Activated T-helper 1 cell treated with Interleukin-2 at 50 U/mL for 16 hours (primary cell): Measurements from ENCODE around the gene ATP2C1.
A peak's percentile ranks its signal among the peaks of the same experiment; 100 is the strongest.
"Not testable (repeated sequence)": the region's sequence is repeated elsewhere in the genome, so short reads cannot be mapped to it uniquely, and the experiment has no call there.

Experiments
- DNase-seq: peaks from one replicate; pipeline ENCODE4 v3.0.0-alpha.2; 2020; ENCODE audit warnings: low read depth

ATP2C1 gene, protein sequence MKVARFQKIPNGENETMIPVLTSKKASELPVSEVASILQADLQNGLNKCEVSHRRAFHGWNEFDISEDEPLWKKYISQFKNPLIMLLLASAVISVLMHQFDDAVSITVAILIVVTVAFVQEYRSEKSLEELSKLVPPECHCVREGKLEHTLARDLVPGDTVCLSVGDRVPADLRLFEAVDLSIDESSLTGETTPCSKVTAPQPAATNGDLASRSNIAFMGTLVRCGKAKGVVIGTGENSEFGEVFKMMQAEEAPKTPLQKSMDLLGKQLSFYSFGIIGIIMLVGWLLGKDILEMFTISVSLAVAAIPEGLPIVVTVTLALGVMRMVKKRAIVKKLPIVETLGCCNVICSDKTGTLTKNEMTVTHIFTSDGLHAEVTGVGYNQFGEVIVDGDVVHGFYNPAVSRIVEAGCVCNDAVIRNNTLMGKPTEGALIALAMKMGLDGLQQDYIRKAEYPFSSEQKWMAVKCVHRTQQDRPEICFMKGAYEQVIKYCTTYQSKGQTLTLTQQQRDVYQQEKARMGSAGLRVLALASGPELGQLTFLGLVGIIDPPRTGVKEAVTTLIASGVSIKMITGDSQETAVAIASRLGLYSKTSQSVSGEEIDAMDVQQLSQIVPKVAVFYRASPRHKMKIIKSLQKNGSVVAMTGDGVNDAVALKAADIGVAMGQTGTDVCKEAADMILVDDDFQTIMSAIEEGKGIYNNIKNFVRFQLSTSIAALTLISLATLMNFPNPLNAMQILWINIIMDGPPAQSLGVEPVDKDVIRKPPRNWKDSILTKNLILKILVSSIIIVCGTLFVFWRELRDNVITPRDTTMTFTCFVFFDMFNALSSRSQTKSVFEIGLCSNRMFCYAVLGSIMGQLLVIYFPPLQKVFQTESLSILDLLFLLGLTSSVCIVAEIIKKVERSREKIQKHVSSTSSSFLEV

GRCh38 chr3:130893376-130894129 is at the start of gene ATP2C1:
Gene ATP2C1 (plus strand): TSS chr3:130894084. CDS start chr3:130894770, 686 bp downstream.
- peak; percentile 85 for DNase-seq

DNA sequence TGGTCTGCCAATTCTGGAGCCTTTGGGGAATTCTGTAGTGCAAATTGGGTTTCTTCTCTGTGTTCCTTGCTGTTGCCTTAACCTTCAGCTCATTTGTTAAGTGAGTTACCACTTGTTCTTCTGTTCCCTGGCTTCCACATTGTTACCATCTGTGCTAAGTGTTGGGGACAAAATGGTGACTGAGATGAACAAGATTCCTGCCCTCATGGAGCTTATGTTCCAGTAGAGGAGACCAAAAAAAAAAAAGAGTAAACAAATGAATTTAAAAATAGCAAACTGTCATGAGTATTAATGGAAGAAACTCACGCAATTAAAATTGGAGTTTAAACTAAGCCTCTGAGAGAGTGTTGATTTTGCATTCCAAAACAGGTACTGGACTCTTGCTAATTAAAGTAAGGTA is 49.4 kb upstream of the ATP2C1 start:
- DNase-seq = no peak

GRCh38 chr3:130846181-130846580 is 47.7 kb upstream of the ATP2C1 start:
- DNase-seq = no peak

GRCh38 chr3:130849091-130849552 is 44.8 kb upstream of the ATP2C1 start:
- no peak for DNase-seq

GRCh38 chr3:130850044-130850797 is 43.7 kb upstream of the ATP2C1 start:
- no peak for DNase-seq

GRCh38 chr3:130850843-130851242 is 43.0 kb upstream of the ATP2C1 start:
- no peak for DNase-seq

DNA sequence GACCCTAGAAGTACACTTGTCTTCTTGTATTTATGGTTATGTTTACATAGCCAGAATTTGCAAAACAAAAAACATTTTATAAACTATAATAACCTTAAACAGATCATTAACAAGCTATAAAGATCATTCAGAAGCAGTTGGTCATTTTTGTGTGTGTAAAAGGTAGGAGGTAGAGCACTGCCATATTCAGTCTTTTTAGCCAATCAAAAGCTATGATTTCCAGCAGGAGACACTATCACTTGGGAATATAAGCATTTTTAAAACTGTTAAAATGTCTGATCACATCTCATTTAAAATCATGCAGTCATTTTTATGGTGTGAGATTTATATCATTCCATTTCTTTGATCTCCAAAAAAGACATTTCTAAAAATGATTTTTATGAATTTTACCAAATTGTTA is 42.6 kb upstream of the ATP2C1 start:
- DNase-seq = no peak

GRCh38 chr3:130853581-130853980 is 40.3 kb upstream of the ATP2C1 start:
- no peak for DNase-seq

DNA sequence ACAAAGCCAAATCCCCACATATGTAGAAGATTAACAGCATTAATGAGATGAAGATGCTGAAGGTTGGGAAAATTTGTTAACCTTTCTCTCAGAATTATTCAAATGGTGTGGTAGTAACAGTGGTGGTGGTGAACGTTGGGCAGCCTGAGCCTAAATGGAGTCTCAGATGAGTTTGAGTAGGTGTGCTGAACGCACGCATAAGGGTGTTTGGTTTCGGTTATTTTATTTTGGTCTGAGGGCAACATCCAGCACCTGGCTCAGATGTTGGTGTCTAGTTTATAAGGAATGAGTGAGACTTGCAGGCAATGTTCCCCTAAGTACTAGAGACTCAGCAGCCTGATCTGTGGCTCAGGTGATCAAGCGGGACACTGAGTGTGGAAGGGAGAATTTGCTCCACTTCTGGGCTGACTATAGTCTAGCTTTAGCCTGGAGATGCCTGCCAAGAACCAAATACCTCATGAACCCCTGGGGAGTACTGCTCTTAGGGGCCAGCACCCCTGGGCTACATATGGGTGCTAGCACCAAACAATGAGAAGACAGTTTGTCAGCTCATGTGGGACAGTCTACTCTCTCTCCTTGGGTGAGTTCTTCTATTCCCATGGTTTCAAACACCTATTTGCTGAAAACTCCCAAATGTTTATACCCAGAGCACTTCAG is 39.5 kb upstream of the ATP2C1 start:
- DNase-seq = no peak

DNA sequence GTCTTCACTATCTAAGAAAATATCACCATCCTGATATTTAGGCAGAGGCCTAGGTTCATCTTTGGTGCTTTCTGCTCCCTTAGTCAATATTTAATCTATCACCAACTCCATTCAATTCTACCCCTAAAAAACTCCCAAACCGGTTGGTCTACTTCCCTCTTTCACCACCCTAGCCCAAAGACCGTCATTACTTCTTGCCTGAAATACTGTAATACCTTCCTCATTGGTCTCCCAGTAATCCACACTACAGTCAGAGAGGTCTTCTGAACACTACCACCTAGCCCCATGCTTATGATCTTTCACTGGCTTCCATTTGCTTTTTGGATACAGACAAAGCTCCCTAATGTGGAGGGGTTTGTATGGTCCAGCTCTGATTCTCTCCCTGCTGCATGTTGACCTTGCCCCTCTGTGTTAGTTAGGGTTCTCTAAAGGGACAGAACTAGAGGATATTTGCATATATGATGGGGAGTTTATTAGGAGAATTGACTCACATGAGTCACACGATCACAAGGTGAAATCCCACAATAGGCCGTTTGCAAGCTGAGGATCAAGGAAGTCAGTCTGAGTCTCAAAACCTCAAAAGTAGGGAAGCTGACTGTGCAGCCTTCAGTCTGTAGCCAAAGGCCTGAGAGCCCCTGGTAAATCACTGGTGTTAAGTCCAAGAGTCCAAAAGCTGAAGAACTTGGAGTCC is 36.4 kb upstream of the ATP2C1 start:
- no peak for DNase-seq

DNA sequence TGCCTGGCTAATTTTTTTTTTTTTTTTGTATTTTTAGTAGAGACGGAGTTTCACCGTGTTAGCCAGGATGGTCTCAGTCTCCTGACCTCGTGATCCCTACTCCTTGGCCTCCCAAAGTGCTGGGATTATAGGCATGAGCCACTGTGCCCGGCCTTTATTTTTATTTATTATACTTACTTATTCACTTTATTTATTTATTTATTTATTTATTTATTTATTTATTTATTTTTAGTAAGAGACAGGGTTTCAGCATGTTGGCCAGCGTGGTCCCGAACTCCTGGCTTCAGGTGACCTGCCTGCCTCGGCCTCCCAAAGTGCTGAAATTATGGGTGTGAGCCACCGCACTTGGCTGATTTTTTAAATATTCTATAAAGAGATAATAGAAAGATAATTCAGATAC is 31.8 kb upstream of the ATP2C1 start:
- not testable (repeated sequence) for DNase-seq

- no peak for DNase-seq
Observed at GRCh38 chr3:130865489-130865888, 28.4 kb upstream of the ATP2C1 start.

- DNase-seq = no peak
Observed at GRCh38 chr3:130866327-130866726, 27.6 kb upstream of the ATP2C1 start.

- no peak for DNase-seq
Observed at GRCh38 chr3:130870423-130870822, 23.5 kb upstream of the ATP2C1 start.

GRCh38 chr3:130876594-130876993 is 17.3 kb upstream of the ATP2C1 start:
- DNase-seq = no peak

DNA sequence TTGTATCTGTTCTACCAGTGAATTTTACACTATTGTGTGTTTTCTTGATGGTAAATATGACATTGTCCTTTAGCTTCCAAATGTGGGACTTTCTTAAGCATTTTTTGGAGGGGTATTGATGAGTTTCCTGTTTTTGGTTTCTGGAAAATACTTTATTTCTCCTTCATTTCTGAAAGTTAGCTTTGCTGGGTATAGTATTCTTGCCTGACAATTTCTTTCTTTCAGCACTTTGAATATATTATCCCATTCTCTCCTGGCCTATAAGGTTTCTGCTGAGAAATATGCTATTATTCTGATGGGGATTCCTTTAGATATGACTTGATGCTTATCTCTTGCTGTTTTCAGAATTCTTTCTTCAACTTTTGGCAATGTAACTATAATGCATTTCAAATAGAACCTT is 15.4 kb upstream of the ATP2C1 start:
- DNase-seq = no peak

- DNase-seq = no peak
Observed at GRCh38 chr3:130889416-130889946, 4.4 kb upstream of the ATP2C1 start.

- DNase-seq = peak; percentile 28
Observed at GRCh38 chr3:130892759-130893375, 1.0 kb upstream of the ATP2C1 start.
